ENCODE data around the gene ETDC.

GRCh38 chrX:135287266-135287823 lies 21.9 kb upstream of the ETDC start:
- TF ChIP-seq, protein P1, sequence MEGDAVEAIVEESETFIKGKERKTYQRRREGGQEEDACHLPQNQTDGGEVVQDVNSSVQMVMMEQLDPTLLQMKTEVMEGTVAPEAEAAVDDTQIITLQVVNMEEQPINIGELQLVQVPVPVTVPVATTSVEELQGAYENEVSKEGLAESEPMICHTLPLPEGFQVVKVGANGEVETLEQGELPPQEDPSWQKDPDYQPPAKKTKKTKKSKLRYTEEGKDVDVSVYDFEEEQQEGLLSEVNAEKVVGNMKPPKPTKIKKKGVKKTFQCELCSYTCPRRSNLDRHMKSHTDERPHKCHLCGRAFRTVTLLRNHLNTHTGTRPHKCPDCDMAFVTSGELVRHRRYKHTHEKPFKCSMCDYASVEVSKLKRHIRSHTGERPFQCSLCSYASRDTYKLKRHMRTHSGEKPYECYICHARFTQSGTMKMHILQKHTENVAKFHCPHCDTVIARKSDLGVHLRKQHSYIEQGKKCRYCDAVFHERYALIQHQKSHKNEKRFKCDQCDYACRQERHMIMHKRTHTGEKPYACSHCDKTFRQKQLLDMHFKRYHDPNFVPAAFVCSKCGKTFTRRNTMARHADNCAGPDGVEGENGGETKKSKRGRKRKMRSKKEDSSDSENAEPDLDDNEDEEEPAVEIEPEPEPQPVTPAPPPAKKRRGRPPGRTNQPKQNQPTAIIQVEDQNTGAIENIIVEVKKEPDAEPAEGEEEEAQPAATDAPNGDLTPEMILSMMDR (conservative IDR thresholded peaks at IDR 0.05; ENCODE audit: low read length): no peak
- no peak for TF ChIP-seq EZH2phosphoT487 (IDR thresholded peaks at IDR 0.05; ENCODE audit: borderline replicate concordance)

All from Loucy (cell line).